HG03432 (cell line): ENCODE measurements around the gene FYB2.

Source experiments
- ATAC-seq: cut with Tn5 transposase; IDR thresholded peaks from one replicate; pipeline ENCODE4 v1.9.1; 2021; ENCODE audit warnings: mild to moderate bottlenecking, moderate library complexity; ENCODE audit not compliant: unreplicated experiment

Gene FYB2, protein sequence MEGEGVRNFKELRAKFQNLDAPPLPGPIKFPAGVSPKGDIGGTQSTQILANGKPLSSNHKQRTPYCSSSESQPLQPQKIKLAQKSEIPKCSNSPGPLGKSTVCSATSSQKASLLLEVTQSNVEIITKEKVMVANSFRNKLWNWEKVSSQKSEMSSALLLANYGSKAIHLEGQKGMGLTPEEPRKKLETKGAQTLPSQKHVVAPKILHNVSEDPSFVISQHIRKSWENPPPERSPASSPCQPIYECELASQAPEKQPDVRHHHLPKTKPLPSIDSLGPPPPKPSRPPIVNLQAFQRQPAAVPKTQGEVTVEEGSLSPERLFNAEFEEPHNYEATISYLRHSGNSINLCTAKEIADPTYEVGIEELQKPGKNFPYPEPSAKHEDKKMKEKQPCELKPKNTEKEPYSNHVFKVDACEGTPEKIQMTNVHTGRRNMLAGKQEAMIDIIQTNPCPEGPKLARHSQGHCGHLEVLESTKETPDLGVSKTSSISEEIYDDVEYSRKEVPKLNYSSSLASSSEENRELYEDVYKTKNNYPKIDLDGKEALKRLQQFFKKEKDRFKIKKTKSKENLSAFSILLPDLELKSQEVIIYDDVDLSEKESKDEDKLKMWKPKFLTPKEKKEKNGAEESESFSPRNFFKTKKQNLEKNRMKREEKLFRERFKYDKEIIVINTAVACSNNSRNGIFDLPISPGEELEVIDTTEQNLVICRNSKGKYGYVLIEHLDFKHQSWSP

DNA sequence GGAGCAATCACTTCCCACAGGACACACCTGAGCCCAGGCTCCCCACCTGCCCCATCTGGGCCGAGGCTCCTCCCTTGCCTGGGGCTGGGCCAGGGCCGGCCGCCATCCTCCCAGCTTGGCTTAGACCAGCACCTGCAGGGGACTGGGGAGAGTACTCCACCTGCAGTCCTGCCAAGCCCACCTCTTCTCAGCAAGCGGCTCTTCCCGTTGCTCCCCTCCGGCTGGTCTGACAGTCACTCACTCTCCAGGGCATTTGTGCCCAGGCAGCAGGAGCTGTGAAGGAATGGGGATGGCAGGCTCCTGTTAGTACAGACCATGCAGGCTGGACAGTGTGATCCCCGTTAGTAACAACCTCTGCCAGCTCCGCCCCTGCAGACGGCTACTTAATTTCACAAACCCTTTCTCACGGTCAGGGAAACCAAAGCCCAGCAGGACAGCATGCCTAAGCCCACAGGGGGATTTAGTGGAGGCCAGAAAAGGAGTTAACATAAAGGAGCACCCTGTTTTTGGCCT, at the start of gene FYB2:
Gene FYB2 (minus strand): TSS at position 18 of the 513 bp plus-strand sequence. CDS start 114 bp downstream, outside the sequence.
- no peak for ATAC-seq

DNA sequence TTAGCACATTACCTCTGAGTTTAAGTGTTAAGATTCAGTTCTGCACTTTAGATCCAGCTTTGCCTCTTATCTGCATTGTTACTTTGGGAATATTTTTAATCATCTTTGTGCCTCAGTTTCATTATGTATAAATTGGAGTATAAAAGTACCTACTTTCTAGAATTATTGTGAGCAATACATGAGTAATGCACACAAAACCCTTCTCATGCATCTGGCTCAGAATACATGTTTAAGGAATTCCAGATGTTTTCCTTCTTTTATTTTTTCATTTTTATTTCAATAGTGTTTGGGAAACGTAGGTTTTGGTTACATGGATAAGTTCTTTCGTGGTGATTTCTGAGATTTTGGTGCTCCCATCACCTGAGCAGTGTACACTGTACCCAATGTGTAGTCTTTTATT, 49.6 kb upstream of the FYB2 start:
- ATAC-seq = no peak

DNA sequence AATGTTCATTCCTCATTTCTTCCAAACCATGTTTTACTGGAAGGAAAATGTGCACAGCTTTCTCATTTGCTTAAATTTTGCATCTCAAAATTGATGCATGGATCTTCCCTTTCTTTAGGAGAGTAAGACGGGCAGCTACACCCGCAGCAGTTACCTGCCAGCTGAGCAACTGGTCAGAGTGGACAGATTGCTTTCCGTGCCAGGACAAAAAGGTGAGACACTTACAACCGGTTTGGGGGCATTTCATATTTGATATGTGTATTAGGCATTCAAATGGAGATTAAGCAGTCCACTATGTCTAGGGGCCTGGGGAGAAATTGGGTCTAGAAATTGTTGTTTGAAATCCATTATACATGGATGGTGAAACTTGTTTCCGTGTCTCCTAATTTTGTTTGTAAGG, 48.3 kb upstream of the FYB2 start:
- ATAC-seq = no peak

DNA sequence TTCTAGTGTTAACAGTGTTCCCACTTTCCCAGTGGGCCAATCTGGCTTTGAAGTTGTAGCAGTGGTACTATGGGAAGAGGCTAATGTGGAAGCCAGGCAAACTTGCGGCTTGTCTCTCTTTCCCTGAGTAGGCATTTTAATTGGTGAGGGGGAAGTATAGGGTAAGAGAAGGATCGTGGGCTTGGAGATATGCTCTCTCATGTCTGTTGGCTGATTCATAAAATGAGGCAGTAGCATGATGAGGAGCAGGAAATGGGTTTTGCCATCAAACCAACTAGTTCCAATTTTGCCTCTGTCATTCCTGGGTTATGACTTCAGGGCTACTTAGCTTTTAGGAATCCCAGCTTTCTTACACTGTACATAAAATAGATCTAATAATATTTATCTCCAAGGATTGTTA, 47.5 kb upstream of the FYB2 start:
- no peak for ATAC-seq

DNA sequence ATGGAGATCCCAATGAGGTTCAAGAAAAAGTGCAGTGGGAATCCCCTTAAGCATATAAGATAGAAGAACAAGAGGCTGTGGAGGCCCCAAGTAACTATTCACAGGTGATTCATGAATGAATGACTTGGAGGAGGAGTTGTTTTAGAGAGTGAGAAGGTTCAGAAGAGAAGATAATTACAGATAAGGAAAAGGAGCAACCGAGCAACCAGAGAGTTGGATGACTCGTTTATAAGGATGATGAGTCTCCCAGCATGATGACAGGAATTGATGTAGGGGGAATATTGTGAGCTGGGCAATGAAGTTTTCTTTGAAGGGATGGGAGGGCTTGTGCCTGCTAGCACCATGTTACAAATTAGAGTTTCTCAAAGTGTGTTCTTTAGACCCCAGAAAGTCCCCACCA, 45.2 kb upstream of the FYB2 start:
- no peak for ATAC-seq

DNA sequence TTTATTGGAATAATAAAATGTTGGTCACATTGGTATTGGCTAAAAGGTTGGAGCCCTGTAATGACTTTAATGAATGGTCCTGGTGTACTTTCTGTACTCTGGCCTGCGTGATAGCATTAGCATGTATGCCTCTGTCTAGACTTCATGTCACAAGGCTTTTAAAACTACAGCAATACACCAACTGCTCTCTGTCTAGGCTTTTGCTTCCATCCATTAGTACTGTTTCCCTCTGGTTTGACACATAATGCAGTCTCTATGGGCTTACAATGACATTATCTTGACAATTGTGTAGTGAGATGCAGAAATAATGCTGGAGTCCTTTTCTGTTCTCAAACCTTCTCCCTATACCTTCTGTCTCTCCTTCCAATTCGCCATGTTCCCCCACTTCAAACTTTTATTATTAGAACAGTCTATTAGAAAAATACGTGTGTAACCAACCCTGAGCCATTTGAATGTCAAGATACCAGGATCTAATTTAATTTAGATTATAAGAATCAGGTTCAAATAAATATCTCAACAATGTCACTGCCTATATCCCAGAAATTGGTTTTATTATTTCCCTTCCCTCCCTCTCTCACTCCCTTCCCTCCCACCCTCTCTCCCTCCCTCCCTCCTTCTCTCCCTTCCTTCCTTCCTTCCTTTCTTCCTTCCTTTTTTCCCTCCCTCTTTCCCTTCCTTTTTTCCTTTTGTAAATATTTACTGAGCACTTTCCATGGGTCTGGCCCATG, 44.2 kb upstream of the FYB2 start:
- no peak for ATAC-seq

DNA sequence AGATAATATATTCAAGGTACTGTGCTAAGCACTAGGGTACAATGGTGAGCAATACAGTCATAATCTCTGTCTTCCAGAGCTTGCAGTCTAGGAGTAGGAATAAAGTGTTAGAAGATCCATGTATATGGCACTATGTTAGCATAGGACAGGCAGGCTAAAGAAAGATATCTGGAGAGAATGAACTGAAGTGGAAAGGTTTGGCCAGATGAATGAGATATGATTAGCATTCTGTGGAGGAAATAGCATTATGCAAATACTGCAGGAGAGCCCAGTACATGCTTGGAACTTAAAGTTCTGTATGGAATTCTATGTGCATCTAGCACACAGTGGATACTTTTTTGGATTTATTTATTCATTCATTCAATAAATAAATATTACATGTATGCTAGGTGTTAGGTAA, 40.1 kb upstream of the FYB2 start:
- no peak for ATAC-seq

DNA sequence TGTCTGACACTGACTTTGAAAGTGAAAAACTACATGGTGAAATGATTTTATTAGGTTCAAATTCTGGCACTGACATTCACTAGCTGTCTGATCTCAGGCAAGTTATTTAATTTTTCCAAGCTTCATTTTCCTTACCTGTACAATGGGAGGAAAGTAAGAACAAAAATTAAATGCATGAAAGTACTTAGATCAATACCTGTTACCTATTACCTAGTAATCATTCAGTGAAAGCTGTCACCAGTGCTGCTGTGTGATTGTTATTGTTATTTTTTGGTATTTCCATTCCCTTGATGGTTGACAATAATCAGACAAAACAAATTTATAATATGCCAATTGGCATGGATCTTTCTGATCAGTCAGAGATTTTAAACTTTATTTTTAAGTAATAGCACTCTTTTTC, 37.0 kb upstream of the FYB2 start:
- no peak for ATAC-seq

DNA sequence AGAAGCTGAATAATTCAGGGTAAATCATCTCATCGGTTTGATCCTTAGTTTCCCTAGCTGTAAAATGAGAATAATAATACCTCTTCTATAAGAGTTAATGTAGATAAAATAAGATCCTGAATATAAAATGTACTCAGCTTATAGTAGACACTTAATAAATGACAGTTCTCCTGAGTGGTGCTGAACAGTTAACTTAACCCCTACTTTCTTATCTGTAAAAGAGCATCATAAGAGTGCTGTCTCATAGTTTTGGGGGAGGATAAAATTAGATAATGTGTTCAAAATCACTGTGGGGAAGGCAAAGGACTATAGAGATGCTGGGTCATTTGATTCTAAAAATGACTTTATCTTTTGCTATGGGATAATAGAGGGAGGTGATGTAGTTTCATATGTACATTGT, 36.0 kb upstream of the FYB2 start:
- no peak for ATAC-seq

DNA sequence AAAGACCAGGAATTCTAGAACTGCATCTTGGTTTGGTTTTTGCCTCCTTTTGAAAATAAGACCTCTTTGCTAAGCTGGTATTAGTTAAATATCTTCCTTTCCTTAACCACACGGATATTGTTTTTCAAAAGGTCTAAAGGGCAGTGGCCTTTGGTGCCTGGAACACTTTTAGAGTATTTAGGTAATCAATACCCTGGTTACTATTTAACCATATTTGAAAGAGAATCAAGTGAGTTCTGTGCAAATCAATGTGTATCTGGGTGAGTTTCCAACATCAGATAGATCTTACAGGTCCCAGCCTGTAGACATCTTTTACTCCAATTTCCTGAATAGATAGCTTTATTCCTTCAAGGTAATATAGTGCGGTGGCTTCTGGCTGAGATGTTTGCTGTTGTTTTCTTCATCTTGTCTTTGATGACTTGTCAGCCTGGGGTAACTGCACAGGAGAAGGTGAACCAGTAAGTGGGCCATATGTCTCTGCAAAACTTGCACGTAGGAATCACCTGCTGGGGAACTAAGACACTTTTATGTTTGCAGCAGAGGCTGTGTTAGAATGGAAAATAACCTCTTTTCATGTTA, 35.4 kb upstream of the FYB2 start, which contains the start of gene C8A:
Gene C8A (plus strand): TSS at position 277 of the 579 bp plus-strand sequence. CDS start 105 bp downstream, at position 382.
- ATAC-seq = no peak

DNA sequence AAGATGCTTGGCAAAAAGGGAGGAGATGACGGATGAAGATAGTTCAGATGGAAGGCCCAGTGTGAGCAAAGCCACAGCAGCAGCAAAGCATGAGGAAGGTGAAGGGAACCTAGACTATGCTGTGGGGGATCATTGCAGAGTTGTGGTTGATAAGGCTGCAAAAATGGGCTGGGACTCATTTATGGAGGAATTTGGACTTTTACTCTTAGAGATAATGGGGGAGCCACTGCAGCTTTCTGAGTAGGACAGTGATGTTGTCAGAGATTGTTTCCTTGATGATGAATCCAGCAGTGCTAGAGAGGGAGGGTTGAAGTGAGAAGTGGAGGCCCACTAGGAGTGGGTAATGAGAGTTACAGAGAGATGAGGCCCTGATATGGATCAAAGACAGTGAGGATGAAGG, 33.3 kb upstream of the FYB2 start:
- no peak for ATAC-seq

DNA sequence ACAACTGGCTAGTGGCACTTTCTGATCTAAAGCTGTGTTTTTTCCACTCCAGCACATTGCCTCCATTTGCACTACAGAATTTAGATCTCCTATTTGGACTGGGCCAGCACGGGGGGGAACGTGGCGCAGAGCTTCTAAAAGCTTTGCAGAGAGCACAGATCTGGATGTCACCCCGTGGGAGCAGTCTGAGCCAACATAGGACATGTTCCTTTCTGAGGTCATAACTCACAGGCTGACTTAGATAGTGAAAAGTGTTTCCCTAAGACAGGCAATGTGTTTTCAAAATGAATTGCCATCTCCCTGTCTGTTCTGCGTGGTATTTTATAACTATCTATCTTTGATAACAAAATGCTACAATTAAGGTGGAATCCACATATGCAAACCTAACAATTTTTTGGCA, 31.7 kb upstream of the FYB2 start:
- no peak for ATAC-seq

DNA sequence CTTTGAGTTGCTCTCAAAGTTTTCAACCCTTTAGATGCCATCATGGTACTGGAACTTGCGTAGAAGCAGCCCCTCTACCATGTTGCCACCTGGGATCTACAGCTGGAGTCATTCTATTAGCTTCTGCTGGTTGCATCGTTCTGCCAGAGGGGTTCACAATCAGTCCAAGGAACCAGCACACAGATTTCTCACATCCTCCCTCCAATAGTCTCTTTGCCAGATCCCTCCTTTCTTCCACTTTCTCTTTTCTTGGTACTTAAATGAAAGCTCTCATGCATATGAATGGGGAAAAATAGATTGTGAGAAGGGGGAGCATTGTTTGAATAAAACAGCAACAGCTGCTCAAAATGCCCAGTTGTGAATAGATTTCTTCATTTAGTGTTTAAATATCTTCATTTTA, 31.2 kb upstream of the FYB2 start:
- no peak for ATAC-seq

DNA sequence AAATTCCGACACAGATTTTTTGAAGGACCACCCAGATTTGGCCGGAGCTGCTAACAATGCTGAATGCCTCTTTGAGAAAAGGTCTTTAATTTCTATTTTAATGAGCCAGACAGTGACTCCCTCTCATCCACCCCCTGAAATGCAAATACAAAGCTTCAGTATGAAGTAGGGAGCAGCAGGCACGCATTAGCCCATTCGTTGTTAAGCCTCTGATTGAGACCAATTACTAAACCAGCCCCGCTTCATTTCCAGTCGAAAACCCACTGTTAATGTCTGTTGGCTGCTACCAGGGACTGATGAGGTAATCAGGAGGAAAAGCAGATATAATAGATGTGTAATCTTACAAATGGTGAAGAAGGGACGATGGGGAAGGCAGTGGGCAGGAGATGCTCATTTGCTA, 30.5 kb upstream of the FYB2 start:
- no peak for ATAC-seq

DNA sequence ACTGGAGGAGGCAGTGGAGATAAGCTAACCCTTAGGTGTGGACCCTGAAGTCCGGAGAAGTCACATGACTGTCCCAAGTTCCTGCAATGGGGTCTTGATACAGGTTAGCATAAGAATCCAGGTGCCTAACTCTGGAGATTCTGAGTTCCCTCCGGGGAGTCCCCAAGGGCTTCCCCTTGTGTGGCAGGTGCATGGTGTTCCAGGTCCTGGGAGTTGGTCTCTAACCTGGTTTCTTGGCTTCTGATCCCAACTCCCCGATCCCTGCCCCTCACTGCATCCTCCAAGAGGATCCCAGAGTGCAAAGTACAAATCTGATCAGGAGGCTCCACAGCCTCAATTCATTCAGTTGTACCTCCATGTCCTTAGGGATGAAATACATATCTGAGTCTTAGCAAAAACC, 26.1 kb upstream of the FYB2 start:
- no peak for ATAC-seq

DNA sequence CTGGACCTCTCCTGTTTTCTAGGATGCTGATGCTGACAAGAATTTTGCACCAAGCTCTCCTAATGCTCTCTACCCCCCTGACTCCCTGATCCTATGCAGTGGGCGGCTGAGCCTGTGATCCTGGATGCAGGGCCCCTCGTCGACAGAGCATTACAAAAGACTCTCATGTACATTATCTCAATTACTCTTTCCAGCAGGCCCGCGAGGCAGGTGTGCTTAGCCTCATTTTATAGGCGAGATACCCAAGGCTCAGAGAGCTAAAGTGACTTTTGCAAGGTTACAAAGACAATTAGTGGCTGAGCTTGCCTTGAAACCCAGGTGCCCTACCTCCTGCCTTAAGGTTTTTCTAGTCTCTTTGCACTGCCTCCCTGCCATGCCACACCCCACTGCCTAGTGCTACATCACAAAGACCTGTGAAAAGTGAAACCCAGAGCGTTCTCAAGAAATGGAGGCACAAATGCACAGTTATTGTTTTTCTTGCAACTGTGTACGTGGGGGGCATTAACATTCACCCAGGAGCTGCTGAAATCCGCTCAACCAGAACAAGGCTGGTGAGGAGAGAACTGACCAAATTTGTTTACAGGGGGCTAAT, 25.4 kb upstream of the FYB2 start:
- no peak for ATAC-seq

DNA sequence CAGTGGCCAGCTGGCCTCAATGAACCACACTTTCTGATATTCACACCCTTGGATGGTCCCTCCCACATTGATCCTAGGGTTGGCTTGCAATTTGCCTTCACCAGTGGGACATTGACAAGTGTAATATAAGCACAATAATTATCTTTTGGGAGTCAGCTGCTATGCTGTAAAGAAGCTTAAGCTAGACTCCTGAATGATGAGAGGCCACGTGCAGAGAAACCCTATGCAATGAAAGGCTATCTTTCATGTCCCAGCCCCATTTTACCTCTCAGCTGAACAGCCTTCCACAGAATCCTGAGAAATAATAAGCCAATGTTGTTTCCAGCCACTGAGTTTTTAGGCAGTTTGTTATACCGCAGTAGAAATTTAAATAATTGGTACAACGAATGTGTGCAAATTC, 24.3 kb upstream of the FYB2 start:
- no peak for ATAC-seq

DNA sequence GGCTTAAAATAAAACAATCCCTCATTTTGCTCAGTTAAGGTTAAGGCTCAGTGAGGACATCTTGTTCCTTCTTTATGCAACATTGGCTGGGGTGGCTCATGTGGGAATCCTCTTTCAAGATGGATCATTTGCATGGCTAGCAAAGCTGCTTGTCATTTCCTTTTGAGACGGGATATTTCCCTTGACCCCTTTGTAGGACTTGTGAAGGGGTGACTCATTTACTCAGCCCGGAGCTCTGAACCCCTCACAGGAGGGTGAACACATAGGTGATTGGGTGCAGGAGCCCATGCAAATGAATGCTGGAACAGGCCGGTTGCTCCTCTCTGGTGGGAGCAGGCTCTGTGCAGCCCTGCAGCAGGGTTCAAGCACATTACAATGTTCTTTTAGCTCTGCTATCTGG, 19.6 kb upstream of the FYB2 start:
- ATAC-seq = no peak

DNA sequence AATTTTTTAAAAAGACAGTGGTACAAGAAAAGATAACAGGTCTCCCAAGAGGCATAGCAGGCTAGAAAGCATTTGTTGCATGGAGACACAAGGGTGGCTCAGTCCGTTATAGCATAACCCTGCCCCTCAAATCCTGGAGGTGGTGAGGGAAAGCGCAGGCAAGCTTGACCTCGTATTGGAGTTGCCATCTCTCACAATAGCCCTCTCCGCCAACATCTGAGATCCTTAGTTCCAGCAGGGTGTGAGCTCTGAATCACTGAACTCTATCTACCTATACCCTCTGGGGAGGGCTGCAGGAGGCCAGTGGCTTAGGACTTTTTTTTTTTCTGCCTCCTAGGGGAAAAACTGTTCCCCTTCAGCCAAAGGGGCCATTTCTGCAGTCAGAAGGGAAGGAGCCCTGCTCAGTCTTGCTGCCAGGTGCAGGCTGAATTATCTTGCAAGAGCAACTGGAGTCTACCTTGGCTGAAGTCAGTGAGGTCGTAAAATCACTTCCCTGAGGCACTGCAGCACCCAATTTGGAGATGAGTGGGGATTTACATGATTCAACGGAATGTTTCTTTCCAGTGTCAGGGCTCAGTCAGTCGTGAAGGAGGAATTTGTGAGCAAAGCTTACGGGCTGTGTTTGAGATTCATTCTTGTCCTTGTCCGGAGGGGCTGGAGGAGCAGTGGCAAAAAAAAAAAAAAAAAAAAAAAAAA, 18.2 kb upstream of the FYB2 start:
- ATAC-seq = no peak

DNA sequence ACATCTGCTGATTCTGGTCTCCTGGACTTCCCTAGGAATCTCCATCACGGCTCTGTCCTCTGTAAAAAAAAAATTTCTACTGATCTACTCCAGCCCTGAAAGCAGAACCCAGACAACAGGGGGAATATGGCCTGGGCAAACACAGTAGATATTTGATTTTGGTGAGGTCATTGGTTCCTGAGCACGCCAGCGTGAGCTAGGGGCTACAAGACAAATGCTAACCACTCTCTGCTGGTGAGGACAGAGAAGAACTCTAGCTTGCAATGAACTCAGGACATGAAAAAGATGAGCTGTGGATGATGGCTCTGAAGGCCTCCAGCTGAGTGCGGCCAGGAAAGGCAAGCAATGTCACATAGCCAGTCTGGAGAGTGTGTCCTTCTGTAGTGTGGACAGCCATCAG, 17.2 kb upstream of the FYB2 start:
- no peak for ATAC-seq
